ENCODE results near the gene ZNF143. TPM values are rescaled to one million over a fixed set of nuclear protein-coding genes. Genes with fewer than 3 reads are reported as not detected.

The ZNF143 gene
- polyA plus RNA-seq, 1 donor from 2014 or later: 18.9 TPM

GRCh38 chr11:9573775-9574621 is 113.2 kb downstream of the ZNF143 start:
- Histone ChIP-seq H3K9me2 (ENCODE audit: insufficient read depth, low read length) (no peaks in the 10 kb centered on the region), H3K79me2 (replicated peaks; ENCODE audit: insufficient read depth, low read length) (peaks cover 44% of the 10 kb centered on the region), H4K20me1 (ENCODE audit: insufficient read depth) (no peaks in the 10 kb centered on the region), H3K36me3 (ENCODE audit: insufficient read depth, low read length) (no peaks in the 10 kb centered on the region), H3K9ac (ENCODE audit: low read length) (peak overlapping the region; percentile 61), H3K9me3 (ENCODE audit: low read length) (no peaks in the 10 kb centered on the region), H2AFZ (ENCODE audit: low read depth, low read length) (peak overlapping the region; percentile 47), H3K4me3 (ENCODE audit: low read length) (peak overlapping the region; percentile 80), H3K4me2 (ENCODE audit: low read length) (peak overlapping the region; percentile 68), H3K27me3 (ENCODE audit: insufficient read depth, low read depth, low read length) (no peaks in the 10 kb centered on the region), H3F3A (ENCODE audit: insufficient read depth, low read length, poor library complexity, severe bottlenecking) (no peaks in the 10 kb centered on the region), H3K27ac (ENCODE audit: low read length) (no peak overlapping the region)
- TF ChIP-seq MXI1 (conservative IDR thresholded peaks at IDR 0.05; ENCODE audit: poor library complexity, severe bottlenecking) (peak; percentile 97), POLR2AphosphoS5 (IDR thresholded peaks at IDR 0.05) (no peak), EZH2 (IDR thresholded peaks at IDR 0.05; ENCODE audit: borderline replicate concordance, insufficient read depth, low read length, poor library complexity, severe bottlenecking) (no peak), SMC3 (conservative IDR thresholded peaks at IDR 0.05; ENCODE audit: poor library complexity) (peak; percentile 30), CTCF (IDR thresholded peaks at IDR 0.05; ENCODE audit: poor library complexity, severe bottlenecking) (peak; percentile 11), TAF1 (IDR thresholded peaks at IDR 0.05; ENCODE audit: low read depth) (no peak), EP300 (conservative IDR thresholded peaks at IDR 0.05; ENCODE audit: poor library complexity, severe bottlenecking) (no peak)

GRCh38 chr11:9574622-9575259 is 113.9 kb downstream of the ZNF143 start:
- Histone ChIP-seq H3K4me3 (ENCODE audit: low read length) (peak overlapping the region; percentile 80), H3K9me2 (ENCODE audit: insufficient read depth, low read length) (no peaks in the 10 kb centered on the region), H3K27me3 (ENCODE audit: insufficient read depth, low read depth, low read length) (no peaks in the 10 kb centered on the region), H3K9me3 (ENCODE audit: low read length) (no peaks in the 10 kb centered on the region), H4K20me1 (ENCODE audit: insufficient read depth) (no peaks in the 10 kb centered on the region), H3K9ac (ENCODE audit: low read length) (peak overlapping the region; percentile 61), H3K36me3 (ENCODE audit: insufficient read depth, low read length) (no peaks in the 10 kb centered on the region), H3K4me2 (ENCODE audit: low read length) (peak overlapping the region; percentile 68), H3F3A (ENCODE audit: insufficient read depth, low read length, poor library complexity, severe bottlenecking) (no peaks in the 10 kb centered on the region), H3K79me2 (replicated peaks; ENCODE audit: insufficient read depth, low read length) (peaks cover 51% of the 10 kb centered on the region), H3K27ac (ENCODE audit: low read length) (no peak overlapping the region), H2AFZ (ENCODE audit: low read depth, low read length) (peak overlapping the region; percentile 47)
- no peak for TF ChIP-seq EZH2 (IDR thresholded peaks at IDR 0.05; ENCODE audit: borderline replicate concordance, insufficient read depth, low read length, poor library complexity, severe bottlenecking)
- TF ChIP-seq TAF1 (IDR thresholded peaks at IDR 0.05; ENCODE audit: low read depth): peak; percentile 30

- H3K4me2 ChIP-seq (ENCODE audit: low read length): peak overlapping the region; percentile 68
- peak overlapping the region; percentile 47 for H2AFZ ChIP-seq (ENCODE audit: low read depth, low read length)
- H3K27me3 ChIP-seq (ENCODE audit: insufficient read depth, low read depth, low read length): no peaks in the 10 kb centered on the region
- peak overlapping the region; percentile 80 for H3K4me3 ChIP-seq (ENCODE audit: low read length)
- H3F3A ChIP-seq (ENCODE audit: insufficient read depth, low read length, poor library complexity, severe bottlenecking): no peaks in the 10 kb centered on the region
- no peak overlapping the region for H3K27ac ChIP-seq (ENCODE audit: low read length)
- no peaks in the 10 kb centered on the region for H4K20me1 ChIP-seq (ENCODE audit: insufficient read depth)
- peak overlapping the region; percentile 61 for H3K9ac ChIP-seq (ENCODE audit: low read length)
- no peaks in the 10 kb centered on the region for H3K36me3 ChIP-seq (ENCODE audit: insufficient read depth, low read length)
- no peak for TF ChIP-seq MXI1 (conservative IDR thresholded peaks at IDR 0.05; ENCODE audit: poor library complexity, severe bottlenecking)
- no peak for TF ChIP-seq RAD21 (conservative IDR thresholded peaks at IDR 0.05)
- TF ChIP-seq EZH2 (IDR thresholded peaks at IDR 0.05; ENCODE audit: borderline replicate concordance, insufficient read depth, low read length, poor library complexity, severe bottlenecking): no peak
- no peak for TF ChIP-seq SMC3 (conservative IDR thresholded peaks at IDR 0.05; ENCODE audit: poor library complexity)
- no peak for TF ChIP-seq TAF1 (IDR thresholded peaks at IDR 0.05; ENCODE audit: low read depth)
- TF ChIP-seq EP300 (conservative IDR thresholded peaks at IDR 0.05; ENCODE audit: poor library complexity, severe bottlenecking): no peak
- no peak for TF ChIP-seq REST (IDR thresholded peaks at IDR 0.05; ENCODE audit: borderline replicate concordance)
- no peak for TF ChIP-seq CTCF (IDR thresholded peaks at IDR 0.05; ENCODE audit: poor library complexity, severe bottlenecking)
- H3K79me2 ChIP-seq (replicated peaks; ENCODE audit: insufficient read depth, low read length): peaks cover 57% of the 10 kb centered on the region
- H3K9me3 ChIP-seq (ENCODE audit: low read length): no peaks in the 10 kb centered on the region
- no peaks in the 10 kb centered on the region for H3K9me2 ChIP-seq (ENCODE audit: insufficient read depth, low read length)
These were observed 114.7 kb downstream of the ZNF143 start for GRCh38 chr11:9575260-9576240.

Data from neural cell (in vitro differentiated cells).